Measurements from ENCODE around the gene ADARB1.
"Not testable (repeated sequence)": the region's sequence is repeated elsewhere in the genome, so short reads cannot be mapped to it uniquely, and the experiment has no call there.

ADARB1 gene

GRCh38 chr21:45131537-45131999, 57.2 kb downstream of the ADARB1 start:
- Histone ChIP-seq H3K4me3 (ENCODE audit: severe bottlenecking) (no peak overlapping the region), H3K27ac (ENCODE audit: poor library complexity, severe bottlenecking) (no peak overlapping the region), H3K27me3 (ENCODE audit: insufficient read depth, poor library complexity, severe bottlenecking) (no peaks in the 10 kb centered on the region), H3K9me3 (ENCODE audit: severe bottlenecking) (no peaks in the 10 kb centered on the region), H3K4me1 (ENCODE audit: insufficient read depth, poor library complexity, severe bottlenecking) (peaks cover 31% of the 10 kb centered on the region), H3K36me3 (ENCODE audit: low read depth) (no peaks in the 10 kb centered on the region; the same call in 1 of the 2 replicates)
- ATAC-seq (ENCODE audit: low read depth) = no peak
- no peak for TF ChIP-seq CTCF (IDR thresholded peaks at IDR 0.05; ENCODE audit: poor library complexity, severe bottlenecking)
- no peak for DNase-seq (ENCODE audit: low spot score)

- DNase-seq (ENCODE audit: low spot score) = no peak
- Histone ChIP-seq H3K36me3 (ENCODE audit: low read depth) (no peaks in the 10 kb centered on the region; the same call in 1 of the 2 replicates), H3K4me1 (ENCODE audit: insufficient read depth, poor library complexity, severe bottlenecking) (peaks cover 34% of the 10 kb centered on the region), H3K27ac (ENCODE audit: poor library complexity, severe bottlenecking) (no peak overlapping the region), H3K27me3 (ENCODE audit: insufficient read depth, poor library complexity, severe bottlenecking) (no peaks in the 10 kb centered on the region), H3K4me3 (ENCODE audit: severe bottlenecking) (no peak overlapping the region), H3K9me3 (ENCODE audit: severe bottlenecking) (no peaks in the 10 kb centered on the region)
- no peak for ATAC-seq (ENCODE audit: low read depth)
- no peak for TF ChIP-seq CTCF (IDR thresholded peaks at IDR 0.05; ENCODE audit: poor library complexity, severe bottlenecking)
Measured at GRCh38 chr21:45132841-45133573, 58.6 kb downstream of the ADARB1 start.

GRCh38 chr21:45133574-45134278, 59.3 kb downstream of the ADARB1 start:
- H3K36me3 ChIP-seq (ENCODE audit: low read depth); H3K4me3 ChIP-seq (ENCODE audit: severe bottlenecking); DNase-seq (ENCODE audit: low spot score); H3K27me3 ChIP-seq (ENCODE audit: insufficient read depth, poor library complexity, severe bottlenecking); H3K27ac ChIP-seq (ENCODE audit: poor library complexity, severe bottlenecking); H3K9me3 ChIP-seq (ENCODE audit: severe bottlenecking); ATAC-seq (ENCODE audit: low read depth): not testable (repeated sequence)
- H3K4me1 ChIP-seq (ENCODE audit: insufficient read depth, poor library complexity, severe bottlenecking) = peaks cover 30% of the 10 kb centered on the region

GRCh38 chr21:45134279-45135076, 60.1 kb downstream of the ADARB1 start:
- no peak for ATAC-seq (ENCODE audit: low read depth)

More at GRCh38 chr21:45134279-45135076, 60.1 kb downstream of the ADARB1 start:
- H3K9me3 ChIP-seq (ENCODE audit: severe bottlenecking) = no peaks in the 10 kb centered on the region
- H3K36me3 ChIP-seq (ENCODE audit: low read depth) = no peaks in the 10 kb centered on the region; the same call in 1 of the 2 replicates
- no peak for DNase-seq (ENCODE audit: low spot score)
- H3K27ac ChIP-seq (ENCODE audit: poor library complexity, severe bottlenecking) = no peak overlapping the region
- H3K4me3 ChIP-seq (ENCODE audit: severe bottlenecking) = no peak overlapping the region
- H3K27me3 ChIP-seq (ENCODE audit: insufficient read depth, poor library complexity, severe bottlenecking) = no peaks in the 10 kb centered on the region
- peaks cover 22% of the 10 kb centered on the region for H3K4me1 ChIP-seq (ENCODE audit: insufficient read depth, poor library complexity, severe bottlenecking)
- no peak for TF ChIP-seq CTCF (IDR thresholded peaks at IDR 0.05; ENCODE audit: poor library complexity, severe bottlenecking)

Data from RWPE2 (cell line).